Right lobe of liver (tissue), 6 donors: Measurements from ENCODE around the gene CCSER1. TPM values are rescaled to one million over a fixed set of nuclear protein-coding genes. Genes with fewer than 3 reads are reported as not detected.
"Not testable (repeated sequence)": the region's sequence is repeated elsewhere in the genome, so short reads cannot be mapped to it uniquely, and the experiment has no call there.

Experiments
- ATAC-seq, 4 donors: fragments of 200-7000 bp; cut with Tn5 transposase; one replicate each; pipeline ENCODE4 v1.9.1; 2020; ENCODE audit warnings: mild to moderate bottlenecking in 4 of 4, moderate library complexity in 4 of 4
- DNase-seq, 3 donors: peaks; one replicate each; pipeline ENCODE4 v3.0.0-alpha.2; 2020
- H3K27ac ChIP-seq, 3 donors: fragments of 200-600 bp; one replicate each; pipeline ENCODE4 v1.8.0; 2022
- H3K27me3 ChIP-seq, 2 donors: fragments of 200-600 bp; one replicate each; pipeline ENCODE4 v1.8.0; 2022
- H3K36me3 ChIP-seq, 4 donors: fragments of 200-600 bp; sonication (generic) in 1 of 4; one replicate each; pipeline versions ENCODE4 v1.5.1 to v1.8.0; 2017 to 2022; ENCODE audit warnings: control low read depth in 1 of 4
- H3K4me1 ChIP-seq, 4 donors: fragments of 200-600 bp; sonication (generic) in 1 of 4; one replicate each; pipeline versions ENCODE4 v1.5.1 to v1.8.0; 2017 to 2022; ENCODE audit warnings: control low read depth in 1 of 4
- H3K4me3 ChIP-seq, 3 donors: fragments of 200-600 bp; one replicate each; pipeline ENCODE4 v1.8.0; 2022
- H3K9me3 ChIP-seq, 4 donors: fragments of 200-600 bp; sonication (generic) in 1 of 4; one replicate each; pipeline versions ENCODE4 v1.5.1 to v1.8.0; 2017 to 2022; ENCODE audit warnings: control low read depth in 1 of 4
- CTCF ChIP-seq, 4 donors: fragments of 200-600 bp in 3 of 4; fragments of 450-650 bp in 1 of 4; IDR thresholded peaks; one replicate each; pipeline versions ENCODE4 v1.5.1 to v1.8.0; 2016 to 2022; ENCODE audit warnings: antibody characterized with exemption in 4 of 4, mild to moderate bottlenecking in 2 of 4
- POLR2A ChIP-seq: fragments of 450-650 bp; IDR thresholded peaks from one replicate; pipeline ENCODE4 v1.6.1; 2017; ENCODE audit warnings: antibody characterized with exemption, mild to moderate bottlenecking
- WGBS: methylation state at CpG from one replicate; pipeline ENCODE4 v1.1.6; 2018; ENCODE audit warnings: low coverage, low lambda C conversion rate; ENCODE audit not compliant: insufficient coverage; ENCODE audit errors: missing lambda C conversion rate; 5-methylcytosine and 5-hydroxymethylcytosine counted together
- intact Hi-C, 2 donors: fragments of 100-400 bp; cut with DNase I; formaldehyde crosslinking; loops; one replicate each; pipeline versions ENCODE4 v1.11.2 to v1.14.1; 2022
- total RNA-seq, 6 experiments: library from RNA; depleted of rRNA in 2 of 6; stranded (reverse); fragments of >200 nt in 2 of 6; fragmentation: NEBNext Ultra II Directional in 3 of 6; extraction: Animal tissue kit (Norgen Biotek cat#: 25700) in 3 of 6; gene quantifications; one replicate each; pipeline versions ENCODE4 v1.1.0 to v1.2.4, GENCODE V29; 2016 to 2023
- donor health status: DM: no; HTN: yes; CAD: no.
- donor health status: DM: no; HTN: no; CAD: no.
- donor health status: DM: no; HTN: no; CAD: no.
- donor health status: DM: no; HTN: yes; CAD: no.
- donor health status: DM: no; HTN: yes; CAD: no.

The CCSER1 gene
- total RNA-seq, 6 experiments from 2014 or later = 0.15 to 1.00 (median 0.65) TPM

- no peaks in the 10 kb centered on the region for H3K27me3 ChIP-seq
- H3K27ac ChIP-seq = no peak overlapping the region
- DNase-seq = no peak
- no peaks in the 10 kb centered on the region for H3K36me3 ChIP-seq
- no peaks in the 10 kb centered on the region for H3K4me1 ChIP-seq
- WGBS = 88% methylated on average over 2 of the region's 2 CpGs
- intact Hi-C loops = no loop called here
- ATAC-seq = no peak
- H3K4me3 ChIP-seq = no peak overlapping the region
- TF ChIP-seq POLR2A (no peak), CTCF (IDR thresholded peaks at IDR 0.05) (no peak)
- H3K9me3 ChIP-seq = no peaks in the 10 kb centered on the region
Observed at GRCh38 chr4:91257721-91258120, 1130.5 kb downstream of the CCSER1 start.

- DNase-seq (no peak), ATAC-seq (no peak)
- no peak overlapping the region for H3K4me3 ChIP-seq
- TF ChIP-seq POLR2A (no peak), CTCF (IDR thresholded peaks at IDR 0.05) (no peak)
- H3K27ac ChIP-seq = no peak overlapping the region
- H3K27me3 ChIP-seq = no peaks in the 10 kb centered on the region
- H3K4me1 ChIP-seq = no peaks in the 10 kb centered on the region
- H3K9me3 ChIP-seq = no peaks in the 10 kb centered on the region
- H3K36me3 ChIP-seq = no peaks in the 10 kb centered on the region
- intact Hi-C loops = no loop called here
Observed at GRCh38 chr4:91258326-91258725, 1131.1 kb downstream of the CCSER1 start.

- ATAC-seq (no peak), DNase-seq (no peak)
- intact Hi-C loops = no loop called here
Observed at GRCh38 chr4:91267543-91267942, 1140.3 kb downstream of the CCSER1 start.

GRCh38 chr4:91268481-91268880 lies 1141.3 kb downstream of the CCSER1 start:
- WGBS = 63% methylated on average over 4 of the region's 4 CpGs
- H3K4me3 ChIP-seq, H3K36me3 ChIP-seq, ATAC-seq, H3K27ac ChIP-seq, H3K9me3 ChIP-seq, H3K27me3 ChIP-seq, DNase-seq, intact Hi-C loops, H3K4me1 ChIP-seq: not testable (repeated sequence)

More at GRCh38 chr4:91267543-91267942, 1140.3 kb downstream of the CCSER1 start:
- Histone ChIP-seq H3K9me3 (no peaks in the 10 kb centered on the region), H3K36me3 (no peaks in the 10 kb centered on the region), H3K27me3 (no peaks in the 10 kb centered on the region), H3K27ac (no peak overlapping the region), H3K4me3 (no peak overlapping the region), H3K4me1 (no peaks in the 10 kb centered on the region)
- no peak for TF ChIP-seq POLR2A
- TF ChIP-seq CTCF (IDR thresholded peaks at IDR 0.05) = no peak

- Histone ChIP-seq H3K36me3 (no peaks in the 10 kb centered on the region), H3K4me1 (no peaks in the 10 kb centered on the region), H3K27me3 (no peaks in the 10 kb centered on the region), H3K4me3 (no peak overlapping the region), H3K9me3 (no peaks in the 10 kb centered on the region), H3K27ac (no peak overlapping the region)
- no peak for ATAC-seq
- 34% methylated on average over 2 of the region's 2 CpGs for WGBS
- intact Hi-C loops = no loop called here
- no peak for TF ChIP-seq CTCF (IDR thresholded peaks at IDR 0.05)
- no peak for TF ChIP-seq POLR2A
- DNase-seq = no peak
Observed at GRCh38 chr4:91268913-91269312, 1141.7 kb downstream of the CCSER1 start.
